Renal cortical epithelial cell (primary cell): ENCODE measurements around the gene RASGRP4. TPM values are rescaled to one million over a fixed set of nuclear protein-coding genes. Genes with fewer than 3 reads are reported as not detected.
"Not testable (repeated sequence)": the region's sequence is repeated elsewhere in the genome, so short reads cannot be mapped to it uniquely, and the experiment has no call there.

Experiments
- DNase-seq: peaks from one replicate; pipeline ENCODE4 v3.0.0-alpha.2; 2011; ENCODE audit warnings: low read depth
- total RNA-seq: library from RNA; depleted of rRNA; stranded (reverse); fragments of >200 nt; gene quantifications from 2 replicates; pipeline ENCODE4 v1.2.3, GENCODE V29; 2014

RASGRP4 gene, protein sequence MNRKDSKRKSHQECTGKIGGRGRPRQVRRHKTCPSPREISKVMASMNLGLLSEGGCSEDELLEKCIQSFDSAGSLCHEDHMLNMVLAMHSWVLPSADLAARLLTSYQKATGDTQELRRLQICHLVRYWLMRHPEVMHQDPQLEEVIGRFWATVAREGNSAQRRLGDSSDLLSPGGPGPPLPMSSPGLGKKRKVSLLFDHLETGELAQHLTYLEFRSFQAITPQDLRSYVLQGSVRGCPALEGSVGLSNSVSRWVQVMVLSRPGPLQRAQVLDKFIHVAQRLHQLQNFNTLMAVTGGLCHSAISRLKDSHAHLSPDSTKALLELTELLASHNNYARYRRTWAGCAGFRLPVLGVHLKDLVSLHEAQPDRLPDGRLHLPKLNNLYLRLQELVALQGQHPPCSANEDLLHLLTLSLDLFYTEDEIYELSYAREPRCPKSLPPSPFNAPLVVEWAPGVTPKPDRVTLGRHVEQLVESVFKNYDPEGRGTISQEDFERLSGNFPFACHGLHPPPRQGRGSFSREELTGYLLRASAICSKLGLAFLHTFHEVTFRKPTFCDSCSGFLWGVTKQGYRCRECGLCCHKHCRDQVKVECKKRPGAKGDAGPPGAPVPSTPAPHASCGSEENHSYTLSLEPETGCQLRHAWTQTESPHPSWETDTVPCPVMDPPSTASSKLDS
- total RNA-seq, result not detected in 2 replicates

DNA sequence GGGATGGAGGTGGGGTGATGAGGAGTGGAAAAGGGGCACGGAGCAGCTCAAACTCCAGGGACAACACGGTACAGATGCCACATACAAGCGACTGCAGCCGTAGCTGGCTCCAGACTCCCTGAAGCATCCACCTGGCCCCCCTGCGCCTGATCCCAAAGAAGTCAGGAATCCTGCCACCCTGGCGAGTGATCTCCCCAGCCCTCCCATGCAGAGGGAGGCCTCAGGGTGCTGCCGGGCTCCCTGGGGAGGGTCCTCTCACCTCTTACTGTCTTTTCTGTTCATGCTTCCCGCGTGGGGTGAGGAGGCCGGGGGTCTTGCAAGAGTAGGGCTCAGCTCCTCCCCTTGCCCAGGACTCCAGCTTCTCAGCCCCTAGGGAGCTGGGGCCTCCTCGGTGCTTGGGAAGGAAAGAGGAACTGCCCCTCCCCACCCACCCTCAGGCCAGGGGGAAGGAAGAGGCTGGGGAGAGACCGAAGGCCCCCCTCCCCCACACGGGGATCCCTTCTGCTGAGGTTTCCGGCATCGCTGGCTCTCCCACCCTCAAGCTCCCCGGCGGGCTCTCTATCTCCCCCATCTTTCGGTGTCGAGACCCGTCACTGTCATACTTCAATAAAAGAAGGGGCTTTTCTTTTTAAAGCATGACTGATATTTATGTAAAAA lies at the start of gene RASGRP4:
Gene RASGRP4, minus strand, starts transcription at position 410 of the 657 bp plus-strand sequence. Its CDS starts 128 bp downstream, at position 282.
- DNase-seq, result no peak

DNA sequence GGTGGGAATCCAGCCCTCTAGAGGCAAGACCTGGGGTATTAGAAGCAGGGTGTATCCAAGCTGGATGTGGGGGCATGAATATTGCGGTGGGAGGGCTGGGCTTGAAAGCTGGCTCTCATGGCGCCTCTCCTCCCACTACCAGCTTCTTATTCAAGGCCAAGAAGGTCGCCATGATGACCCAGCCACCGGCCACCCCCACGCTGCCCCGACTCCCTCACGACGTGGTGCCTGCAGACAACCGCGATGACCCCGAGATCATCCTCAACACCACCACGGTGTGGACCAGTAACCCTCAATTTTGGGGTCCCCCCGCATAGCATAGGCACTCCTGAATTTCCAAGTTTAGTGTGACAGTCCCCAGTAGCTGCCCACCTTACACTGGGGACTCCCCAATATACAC lies 49.2 kb upstream of the RASGRP4 start:
- no peak for DNase-seq

DNA sequence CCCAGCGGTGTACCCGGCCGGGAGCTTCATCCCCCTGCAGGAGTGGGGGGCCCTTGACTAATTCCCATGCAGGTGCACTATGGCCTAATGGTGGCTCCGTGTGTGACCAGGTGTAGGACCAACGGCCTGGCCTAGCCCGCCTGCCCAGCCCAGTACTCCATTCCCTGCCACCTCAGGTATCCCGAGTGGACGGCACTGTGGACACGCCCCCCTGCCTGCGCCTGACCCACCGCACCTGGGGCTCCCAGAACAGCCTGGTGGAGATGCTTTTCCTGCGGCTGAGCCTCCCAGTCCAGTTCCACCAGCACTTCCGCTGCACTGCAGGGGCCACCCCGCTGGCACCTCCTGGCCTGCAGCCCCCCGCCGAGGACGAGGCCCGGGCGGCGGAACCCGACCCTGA lies 47.2 kb upstream of the RASGRP4 start:
- DNase-seq, result no peak

DNA sequence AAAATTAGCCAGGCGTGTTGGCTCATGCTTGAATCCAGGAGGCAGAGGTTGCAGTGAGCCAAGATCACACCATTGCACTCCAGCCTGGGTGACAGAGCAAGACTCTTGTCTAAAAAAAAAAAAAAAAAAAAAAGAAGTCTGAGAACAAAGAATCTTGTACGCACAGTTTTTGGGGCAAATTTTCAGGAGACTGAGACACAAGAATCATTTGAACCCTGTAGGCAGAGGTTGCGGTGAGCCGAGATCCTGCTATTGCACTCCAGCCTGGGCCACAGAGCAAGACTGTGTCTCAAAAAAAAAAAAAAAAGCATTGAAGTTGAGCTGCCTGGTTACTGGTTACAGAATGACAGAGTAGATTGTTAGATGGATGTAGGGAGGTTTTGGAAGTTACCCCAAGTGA lies 46.7 kb upstream of the RASGRP4 start:
- DNase-seq, result not testable (repeated sequence)

DNA sequence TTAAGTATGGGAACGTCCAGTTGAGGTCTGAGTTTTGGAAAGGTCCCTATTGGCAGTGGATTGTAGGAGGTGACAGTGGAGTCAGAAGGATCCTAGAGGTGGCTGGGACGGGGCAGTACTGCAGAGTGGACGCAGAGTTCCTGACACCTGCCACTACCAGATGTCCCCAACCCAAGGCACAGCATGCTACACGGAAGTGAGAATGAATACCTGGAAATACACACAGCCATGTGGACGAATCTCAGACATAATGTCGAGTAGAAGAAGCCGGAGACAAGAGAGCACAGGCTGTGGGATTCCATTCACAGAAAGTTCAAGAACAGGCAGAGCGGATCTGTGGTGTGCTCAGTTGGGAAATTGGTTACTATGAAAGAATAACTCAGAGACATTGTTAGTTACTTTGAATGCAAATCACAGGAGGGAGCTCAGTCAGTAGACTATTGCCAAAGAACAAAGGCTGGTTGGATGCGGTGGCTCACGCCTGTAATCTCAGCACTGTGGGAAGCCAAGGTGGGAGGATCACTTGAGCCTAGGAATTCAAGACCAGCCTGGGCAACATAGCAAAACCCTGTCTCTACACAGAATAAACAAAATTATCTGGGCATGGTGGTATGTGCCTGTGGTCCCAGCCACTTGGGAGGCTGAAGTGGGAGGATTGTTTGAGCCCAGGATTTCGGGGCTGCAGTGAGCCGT lies 44.9 kb upstream of the RASGRP4 start:
- DNase-seq, result no peak

DNA sequence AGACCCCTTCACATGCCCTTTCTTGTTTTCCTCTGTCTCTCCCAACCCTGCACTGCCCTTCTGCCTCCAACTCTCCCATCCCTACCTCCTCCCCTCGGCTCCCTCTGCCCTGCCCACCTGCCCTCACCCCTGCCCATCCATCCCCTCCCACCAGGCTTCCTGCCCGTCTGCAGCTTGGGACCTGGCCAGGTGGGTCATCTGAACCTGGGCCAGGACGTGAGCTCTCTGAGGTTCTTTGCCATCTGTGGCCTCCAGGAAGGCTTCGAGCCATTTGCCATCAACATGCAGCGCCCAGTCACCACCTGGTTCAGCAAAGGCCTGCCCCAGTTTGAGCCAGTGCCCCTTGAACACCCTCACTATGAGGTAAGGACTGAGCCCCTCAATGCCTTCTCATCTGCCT lies 43.1 kb upstream of the RASGRP4 start:
- no peak for DNase-seq

DNA sequence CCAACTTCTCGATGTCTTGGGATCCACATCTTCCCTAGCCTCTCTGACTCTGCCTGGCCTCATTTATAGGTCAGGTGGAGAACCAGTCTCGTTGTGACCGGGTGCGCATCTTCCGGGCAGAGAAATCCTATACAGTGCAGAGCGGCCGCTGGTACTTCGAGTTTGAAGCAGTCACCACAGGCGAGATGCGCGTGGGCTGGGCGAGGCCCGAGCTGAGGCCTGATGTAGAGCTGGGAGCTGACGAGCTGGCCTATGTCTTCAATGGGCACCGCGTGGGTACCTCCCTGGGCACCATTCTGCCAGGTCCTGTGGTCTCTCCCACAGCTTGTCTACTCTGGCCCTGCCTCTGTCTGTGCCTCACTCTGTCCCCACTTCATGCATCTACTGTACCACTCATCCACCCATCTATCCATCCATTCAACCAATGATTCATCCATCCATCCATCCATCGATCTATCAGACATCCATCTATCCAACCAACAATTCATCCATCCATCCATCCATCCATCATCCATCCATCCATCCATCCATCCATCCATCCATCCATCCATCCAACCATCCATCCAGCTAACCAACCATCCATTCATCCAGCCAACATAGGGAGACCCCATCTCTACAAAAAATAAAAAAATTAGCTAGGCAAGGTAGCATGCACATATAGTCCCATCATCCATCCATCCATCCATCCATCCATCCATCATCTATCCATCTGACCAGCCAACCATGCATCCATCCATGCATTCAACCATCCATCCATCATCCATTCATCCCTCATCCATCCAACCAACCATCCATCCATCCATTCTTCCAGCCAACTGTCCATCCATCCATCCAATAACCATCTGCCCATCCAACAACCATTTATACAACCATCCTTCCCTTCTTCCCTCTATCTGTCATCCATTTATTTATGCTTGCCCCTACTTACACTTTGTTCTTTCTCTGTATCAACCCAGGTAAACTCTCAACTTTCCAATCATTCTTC lies 41.8 kb upstream of the RASGRP4 start:
- no peak for DNase-seq

DNA sequence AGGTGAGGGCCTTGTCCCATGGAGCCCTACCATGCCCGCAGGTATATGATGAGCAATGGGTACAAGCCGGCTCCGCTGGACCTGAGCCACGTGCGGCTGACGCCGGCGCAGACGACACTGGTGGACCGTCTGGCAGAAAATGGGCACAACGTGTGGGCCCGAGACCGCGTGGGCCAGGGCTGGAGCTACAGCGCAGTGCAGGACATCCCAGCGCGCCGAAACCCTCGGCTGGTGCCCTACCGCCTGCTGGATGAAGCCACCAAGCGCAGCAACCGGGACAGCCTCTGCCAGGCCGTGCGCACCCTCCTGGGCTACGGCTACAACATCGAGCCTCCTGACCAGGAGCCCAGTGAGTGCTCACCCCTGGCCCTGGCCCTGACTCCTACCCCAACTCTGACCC lies 40.0 kb upstream of the RASGRP4 start:
- DNase-seq, result no peak

DNA sequence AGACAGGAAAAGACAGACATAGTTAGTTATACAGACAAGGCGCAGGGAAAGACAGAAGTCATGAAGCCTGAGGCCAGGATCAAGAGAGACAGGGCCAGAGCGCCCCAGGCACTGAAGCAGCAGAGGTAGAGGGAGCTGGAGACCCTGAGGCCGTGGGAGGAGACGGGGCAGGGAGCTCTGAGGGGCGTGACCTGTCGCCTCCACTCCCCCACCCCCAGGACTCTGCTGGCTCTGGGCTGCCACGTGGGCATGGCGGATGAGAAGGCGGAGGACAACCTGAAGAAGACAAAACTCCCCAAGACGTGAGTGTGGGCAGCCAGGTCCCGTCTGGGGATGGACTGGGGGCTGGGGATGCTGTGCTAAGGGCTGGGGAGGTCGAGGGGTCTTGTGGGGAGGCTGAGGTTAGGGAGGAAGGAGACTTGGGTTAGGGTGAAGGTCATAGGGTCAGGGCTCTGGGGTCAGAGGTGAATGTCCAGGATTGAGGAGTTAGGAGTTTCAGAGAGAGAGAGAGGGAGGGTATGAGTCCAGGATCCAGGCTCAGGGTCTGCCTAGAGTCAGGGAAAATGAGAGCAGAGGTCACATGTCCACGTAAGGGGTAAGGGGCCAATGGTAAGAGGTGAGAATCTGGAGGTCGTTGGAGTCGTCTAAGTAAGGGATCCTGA lies 38.5 kb upstream of the RASGRP4 start:
- DNase-seq, result no peak

DNA sequence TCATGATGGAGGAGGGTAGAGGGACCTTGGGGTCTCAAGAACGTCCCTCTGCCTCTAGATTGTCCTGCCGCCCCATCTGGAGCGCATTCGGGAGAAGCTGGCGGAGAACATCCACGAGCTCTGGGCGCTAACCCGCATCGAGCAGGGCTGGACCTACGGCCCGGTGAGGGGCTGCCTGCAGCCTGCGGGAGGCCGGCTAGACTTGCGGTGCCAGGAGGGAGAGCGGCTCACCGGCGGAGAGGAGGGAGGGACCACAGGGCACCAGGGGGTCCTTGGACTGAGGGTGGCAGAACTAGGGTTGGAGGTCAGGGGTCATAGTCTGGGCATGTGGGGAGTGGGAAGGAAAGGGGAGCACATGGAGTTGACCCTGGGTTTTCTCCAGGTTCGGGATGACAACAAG lies 37.3 kb upstream of the RASGRP4 start:
- DNase-seq, result no peak

DNA sequence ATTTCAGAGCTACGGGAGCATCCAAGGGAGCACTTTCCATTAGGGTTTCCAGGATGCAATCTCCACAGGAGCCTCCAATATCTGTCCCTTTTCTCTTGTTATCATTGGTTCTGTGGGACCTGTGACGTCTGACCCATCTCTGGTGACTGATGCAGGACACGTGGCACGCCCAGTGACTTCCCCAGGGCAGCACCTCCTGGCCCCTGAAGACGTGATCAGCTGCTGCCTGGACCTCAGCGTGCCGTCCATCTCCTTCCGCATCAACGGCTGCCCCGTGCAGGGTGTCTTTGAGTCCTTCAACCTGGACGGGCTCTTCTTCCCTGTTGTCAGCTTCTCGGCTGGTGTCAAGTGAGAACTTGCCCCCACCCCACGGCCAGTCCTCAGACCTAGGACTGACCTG lies 33.0 kb upstream of the RASGRP4 start:
- no peak for DNase-seq

DNA sequence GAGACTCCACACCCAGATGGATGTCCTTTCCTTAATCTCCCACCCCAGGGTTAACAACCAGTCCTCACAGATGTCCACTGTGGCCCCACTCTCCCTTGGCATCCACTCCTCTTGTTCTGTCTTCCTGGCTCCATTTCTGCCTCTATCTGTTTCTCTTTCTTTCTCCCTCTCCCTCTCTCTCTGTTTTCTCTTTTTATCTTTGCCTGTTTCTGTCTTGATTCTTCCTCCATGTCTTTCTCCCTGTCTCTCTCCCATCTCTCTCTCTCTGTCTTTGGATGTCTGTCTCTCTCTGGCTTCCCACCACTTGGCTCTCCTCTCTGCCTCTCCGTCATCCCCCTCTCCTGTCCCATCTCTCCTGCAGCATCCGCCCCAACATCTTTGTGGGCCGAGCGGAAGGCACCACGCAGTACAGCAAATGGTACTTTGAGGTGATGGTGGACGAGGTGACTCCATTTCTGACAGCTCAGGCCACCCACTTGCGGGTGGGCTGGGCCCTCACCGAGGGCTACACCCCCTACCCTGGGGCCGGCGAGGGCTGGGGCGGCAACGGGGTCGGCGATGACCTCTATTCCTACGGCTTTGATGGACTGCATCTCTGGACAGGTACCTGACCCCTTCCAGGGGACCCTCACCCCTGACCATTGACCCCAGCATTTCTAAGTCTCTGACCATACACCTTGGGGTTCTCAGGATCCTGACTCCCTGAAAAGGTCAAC lies 31.8 kb upstream of the RASGRP4 start:
- DNase-seq, result no peak

DNA sequence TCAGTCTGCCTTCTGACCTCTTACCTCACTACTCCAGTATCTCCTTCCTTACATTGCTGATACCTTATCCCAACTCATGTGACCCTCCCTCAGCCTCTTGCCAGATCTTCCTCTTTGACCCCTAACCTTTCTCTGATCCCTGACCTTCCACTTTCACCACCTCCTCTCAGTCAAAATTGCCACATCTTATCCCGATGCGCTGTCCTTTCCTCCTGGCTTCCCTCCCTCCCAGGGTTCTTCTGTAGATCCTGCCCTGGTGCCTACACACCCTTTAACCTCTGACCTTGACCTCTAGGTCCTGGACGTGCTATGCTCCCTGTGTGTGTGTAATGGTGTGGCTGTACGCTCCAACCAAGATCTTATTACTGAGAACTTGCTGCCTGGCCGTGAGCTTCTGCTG lies 31.2 kb upstream of the RASGRP4 start:
- no peak for DNase-seq

DNA sequence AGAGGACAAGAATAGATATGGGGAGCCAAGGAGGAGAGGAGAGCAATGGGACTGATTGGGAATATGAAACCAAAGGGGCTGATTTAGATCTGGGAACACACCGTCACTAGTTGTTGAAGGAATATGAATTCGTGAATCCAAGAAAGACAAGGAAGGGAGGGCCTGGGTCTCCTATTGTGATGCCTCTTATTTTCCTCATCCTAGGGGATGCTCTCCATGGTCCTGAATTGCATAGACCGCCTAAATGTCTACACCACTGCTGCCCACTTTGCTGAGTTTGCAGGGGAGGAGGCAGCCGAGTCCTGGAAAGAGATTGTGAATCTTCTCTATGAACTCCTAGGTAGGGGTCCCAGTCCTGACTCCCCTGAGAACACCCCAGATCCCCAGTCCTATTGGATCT lies 29.0 kb upstream of the RASGRP4 start:
- DNase-seq, result no peak

DNA sequence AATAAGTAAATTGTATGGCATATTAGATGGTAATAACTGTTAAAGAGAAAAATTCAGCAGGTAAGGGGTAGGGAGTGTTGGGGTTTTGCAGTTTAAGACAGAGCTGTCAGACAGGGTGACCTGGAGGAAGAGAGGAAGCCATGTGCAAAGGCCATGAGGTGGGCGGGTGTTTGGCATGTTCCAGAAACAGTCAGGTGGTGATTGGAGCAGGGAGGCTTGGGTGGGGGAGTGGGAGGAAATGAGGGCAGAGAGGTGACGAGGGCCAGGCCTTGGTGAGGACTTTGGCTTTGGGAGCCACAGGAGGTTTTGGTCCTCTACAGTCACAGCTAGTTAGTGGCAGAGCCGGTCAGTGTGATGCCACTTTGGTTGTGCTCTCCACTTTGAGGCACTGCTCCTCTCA lies 27.6 kb upstream of the RASGRP4 start:
- DNase-seq, result no peak

DNA sequence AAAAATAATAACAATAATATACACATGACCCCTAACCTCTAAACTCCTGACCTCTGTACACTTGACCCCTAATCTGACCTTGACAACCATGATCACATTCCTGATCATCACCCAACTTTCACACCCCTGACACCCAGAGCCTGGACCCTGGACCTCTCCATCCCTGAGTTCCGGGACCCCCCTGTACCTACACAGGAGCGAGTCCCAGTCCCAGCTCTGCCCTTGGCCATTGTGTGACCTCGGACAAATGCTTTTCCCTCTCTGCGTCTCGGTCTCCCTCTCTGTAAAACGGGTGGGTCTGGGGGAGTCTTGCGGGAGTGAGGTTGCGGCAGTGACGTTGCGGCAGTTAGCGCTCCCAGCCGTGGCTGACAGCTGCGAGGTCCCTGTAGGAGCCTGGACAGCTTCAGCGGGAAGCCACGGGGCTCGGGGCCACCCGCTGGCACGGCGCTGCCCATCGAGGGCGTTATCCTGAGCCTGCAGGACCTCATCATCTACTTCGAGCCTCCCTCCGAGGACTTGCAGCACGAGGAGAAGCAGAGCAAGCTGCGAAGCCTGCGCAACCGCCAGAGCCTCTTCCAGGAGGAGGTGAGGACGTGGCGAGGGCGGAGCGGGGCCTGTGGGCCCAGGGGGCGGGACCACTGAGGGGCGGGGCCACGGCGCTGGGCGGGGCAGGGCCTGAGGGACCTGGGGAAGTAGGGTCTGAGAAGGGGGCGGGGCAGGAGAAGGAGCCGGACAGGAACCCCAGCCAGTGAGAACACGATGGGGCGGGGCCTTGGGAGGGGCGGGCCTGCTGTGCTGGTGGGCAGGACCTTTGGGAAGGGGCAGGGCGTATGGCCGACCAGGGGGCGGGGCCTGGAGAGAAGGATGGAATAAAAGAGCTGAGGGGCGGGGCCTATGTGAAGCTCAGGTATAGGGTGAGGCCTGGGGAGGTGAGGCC lies 26.7 kb upstream of the RASGRP4 start:
- DNase-seq, result no peak

DNA sequence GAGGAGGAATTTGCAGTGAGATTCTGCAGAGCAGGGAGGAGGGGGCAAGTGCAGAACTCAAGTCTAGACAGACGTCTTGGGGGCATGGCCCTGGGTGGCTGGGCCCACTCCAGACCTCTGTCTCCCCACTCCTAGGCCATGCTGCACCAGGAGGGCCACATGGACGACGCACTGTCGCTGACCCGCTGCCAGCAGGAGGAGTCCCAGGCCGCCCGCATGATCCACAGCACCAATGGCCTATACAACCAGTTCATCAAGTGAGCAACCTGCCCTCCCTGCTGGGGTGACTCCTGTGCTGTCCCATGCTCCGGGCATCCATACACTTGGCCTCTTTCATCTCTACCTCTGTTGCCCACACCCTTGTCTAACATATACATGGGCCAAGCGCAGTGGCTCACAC lies 25.6 kb upstream of the RASGRP4 start:
- no peak for DNase-seq

DNA sequence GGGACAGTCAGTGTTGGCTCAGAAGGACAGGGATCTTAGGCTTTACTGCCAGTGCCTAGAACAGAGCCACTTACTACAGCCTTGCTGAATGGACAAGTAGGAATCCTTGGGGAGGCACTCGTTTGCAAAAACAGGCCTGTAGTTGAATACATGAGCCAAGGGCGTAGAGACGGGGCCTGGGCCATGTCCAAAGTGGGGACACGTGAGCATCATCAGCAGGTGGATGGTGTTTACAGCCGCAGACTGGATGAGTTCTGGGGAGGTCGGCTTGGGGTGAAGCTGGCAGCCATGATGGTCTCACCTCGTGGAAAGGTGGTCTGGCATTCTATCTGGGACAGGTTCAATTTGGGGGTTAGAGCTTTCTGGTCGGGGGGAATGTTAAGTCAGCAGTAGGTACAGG lies 25.0 kb upstream of the RASGRP4 start:
- no peak for DNase-seq

DNA sequence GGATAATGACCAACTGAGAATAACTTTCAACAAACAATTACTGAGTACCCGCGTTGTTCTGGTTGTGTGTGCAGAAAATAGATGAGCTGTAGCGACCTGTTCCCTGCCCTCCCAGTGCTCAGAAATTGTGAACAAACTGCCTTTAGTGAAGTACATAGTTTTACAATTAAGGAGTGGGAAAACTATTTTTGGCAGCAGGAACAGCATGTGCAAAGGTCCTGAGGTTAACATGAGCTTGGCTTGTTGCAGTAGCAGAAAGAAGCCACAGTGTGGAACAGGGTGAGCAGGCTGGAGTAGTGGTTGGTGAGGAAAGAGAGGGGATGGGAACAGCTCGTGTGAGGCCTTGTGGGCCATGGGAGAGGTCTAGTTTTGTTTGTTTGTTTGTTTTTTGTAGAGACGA lies 23.5 kb upstream of the RASGRP4 start:
- no peak for DNase-seq
